Inflammatory macrophage treated with lipopolysaccharide for 4 hours (primary cell): ENCODE results near the gene ARID1B.

Experiments
- DNase-seq: peaks from one replicate; pipeline ENCODE4 v3.0.0-alpha.2; 2020

ARID1B gene

DNA sequence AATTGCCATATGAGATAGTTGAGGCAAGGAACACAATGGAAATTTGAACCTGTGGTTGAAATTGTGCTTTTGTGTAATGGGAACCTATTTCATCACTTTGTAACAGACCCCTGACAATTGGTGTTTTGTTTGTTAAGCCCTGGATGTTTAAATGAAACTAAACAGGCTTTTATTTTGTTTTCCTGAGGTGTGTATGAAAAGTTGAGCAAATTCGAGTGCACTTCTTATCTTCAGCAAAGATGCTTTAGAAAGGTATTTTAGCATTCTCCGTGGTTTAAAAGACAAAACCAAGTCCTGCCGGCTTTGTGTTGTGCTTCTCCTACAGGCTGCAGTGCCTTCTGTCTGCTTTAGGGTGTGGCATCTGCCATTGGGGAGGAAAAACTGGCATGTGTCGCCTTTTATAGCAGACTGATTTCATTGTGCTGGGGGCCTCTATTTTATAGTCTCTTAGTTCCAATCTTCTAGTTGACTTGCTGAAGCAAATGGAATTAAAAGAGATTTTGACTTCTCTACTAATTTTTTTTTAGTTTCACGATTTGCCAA is 2.2 kb upstream of the ARID1B start:
- no peak for DNase-seq

- DNase-seq = no peak
Observed at GRCh38 chr6:156775717-156776116, 1.5 kb upstream of the ARID1B start.

- no peak for DNase-seq
Observed at GRCh38 chr6:156776470-156776839, 723 bp upstream of the ARID1B start.

GRCh38 chr6:156777577-156778453 is 637 bp downstream of the ARID1B start:
- peak; percentile 55 for DNase-seq

DNA sequence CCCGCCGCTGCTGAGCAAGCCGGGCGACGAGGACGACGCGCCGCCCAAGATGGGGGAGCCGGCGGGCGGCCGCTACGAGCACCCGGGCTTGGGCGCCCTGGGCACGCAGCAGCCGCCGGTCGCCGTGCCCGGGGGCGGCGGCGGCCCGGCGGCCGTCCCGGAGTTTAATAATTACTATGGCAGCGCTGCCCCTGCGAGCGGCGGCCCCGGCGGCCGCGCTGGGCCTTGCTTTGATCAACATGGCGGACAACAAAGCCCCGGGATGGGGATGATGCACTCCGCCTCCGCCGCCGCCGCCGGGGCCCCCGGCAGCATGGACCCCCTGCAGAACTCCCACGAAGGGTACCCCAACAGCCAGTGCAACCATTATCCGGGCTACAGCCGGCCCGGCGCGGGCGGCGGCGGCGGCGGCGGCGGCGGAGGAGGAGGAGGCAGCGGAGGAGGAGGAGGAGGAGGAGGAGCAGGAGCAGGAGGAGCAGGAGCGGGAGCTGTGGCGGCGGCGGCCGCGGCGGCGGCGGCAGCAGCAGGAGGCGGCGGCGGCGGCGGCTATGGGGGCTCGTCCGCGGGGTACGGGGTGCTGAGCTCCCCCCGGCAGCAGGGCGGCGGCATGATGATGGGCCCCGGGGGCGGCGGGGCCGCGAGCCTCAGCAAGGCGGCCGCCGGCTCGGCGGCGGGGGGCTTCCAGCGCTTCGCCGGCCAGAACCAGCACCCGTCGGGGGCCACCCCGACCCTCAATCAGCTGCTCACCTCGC is 1.5 kb downstream of the ARID1B start:
- DNase-seq = peak; percentile 40

DNA sequence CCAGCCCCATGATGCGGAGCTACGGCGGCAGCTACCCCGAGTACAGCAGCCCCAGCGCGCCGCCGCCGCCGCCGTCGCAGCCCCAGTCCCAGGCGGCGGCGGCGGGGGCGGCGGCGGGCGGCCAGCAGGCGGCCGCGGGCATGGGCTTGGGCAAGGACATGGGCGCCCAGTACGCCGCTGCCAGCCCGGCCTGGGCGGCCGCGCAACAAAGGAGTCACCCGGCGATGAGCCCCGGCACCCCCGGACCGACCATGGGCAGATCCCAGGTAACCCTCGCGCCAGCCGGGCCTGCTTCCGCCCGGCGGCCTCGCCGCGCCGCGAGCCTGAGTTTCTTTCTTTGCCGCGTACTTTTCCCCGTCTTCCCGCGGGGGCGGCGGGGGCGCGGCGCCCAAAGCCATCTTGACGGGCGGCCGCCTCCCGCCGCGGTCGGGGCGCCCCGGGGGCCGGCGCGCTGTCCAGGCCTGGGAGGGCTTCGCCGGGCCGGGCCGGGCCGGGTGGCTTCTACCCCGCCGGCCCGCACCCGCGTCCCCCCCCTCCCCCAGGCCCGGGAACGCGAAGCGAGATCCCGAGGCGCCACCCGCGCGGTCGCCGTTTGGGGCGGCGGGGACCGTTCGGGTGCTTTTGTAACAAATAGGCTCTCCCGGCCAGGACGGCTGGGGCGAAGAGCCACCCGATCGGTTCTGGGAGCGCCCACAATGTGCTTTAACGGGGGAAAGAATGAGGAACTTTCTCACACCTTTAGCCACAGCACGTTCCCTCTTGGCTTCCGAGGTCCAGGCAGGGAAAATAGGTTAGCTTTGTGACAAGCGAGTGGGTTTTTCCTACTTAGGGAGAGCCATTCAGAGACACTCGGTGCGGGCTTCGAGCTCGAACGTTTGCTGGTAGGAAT is 2.3 kb downstream of the ARID1B start:
- DNase-seq = peak; percentile 46

- DNase-seq = peak; percentile 82
Observed at GRCh38 chr6:156780102-156780641, 3.0 kb downstream of the ARID1B start.

GRCh38 chr6:156780962-156781853 is 4.0 kb downstream of the ARID1B start:
- no peak for DNase-seq

DNA sequence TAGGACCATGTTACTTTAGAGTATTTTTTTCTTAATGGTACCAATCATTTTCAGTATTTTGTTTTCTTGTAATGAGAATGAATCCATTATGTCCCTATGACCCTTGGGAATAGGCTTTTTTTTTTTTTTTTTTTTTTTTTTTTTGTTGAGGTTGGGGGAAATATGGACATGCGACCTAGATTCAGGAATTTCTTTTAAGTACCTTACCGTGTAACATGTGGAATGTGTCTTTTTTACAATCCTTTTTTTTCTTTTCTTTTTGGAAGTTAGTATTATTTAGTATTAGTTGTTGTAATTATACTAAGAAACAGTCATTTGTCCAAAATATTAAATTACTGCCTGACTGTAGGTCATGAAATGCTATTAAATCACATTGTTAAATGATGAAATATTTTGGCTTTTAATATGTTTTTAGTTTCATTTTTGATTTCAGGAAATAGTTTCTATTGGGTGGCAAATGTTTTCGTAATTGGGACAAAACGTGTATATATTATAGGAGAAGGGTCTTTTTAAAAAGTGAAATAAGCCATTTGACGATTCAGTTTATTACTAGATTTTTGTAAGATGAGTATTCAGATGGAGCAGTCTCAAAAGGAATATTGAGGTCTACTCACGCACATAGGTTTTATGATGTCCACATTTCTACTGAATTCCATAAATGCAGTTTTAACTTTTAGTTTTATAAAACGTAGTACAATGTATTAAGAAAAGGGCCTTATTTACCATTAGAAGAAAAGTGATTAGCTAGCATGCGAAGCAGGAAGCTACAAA is 4.9 kb downstream of the ARID1B start:
- DNase-seq = peak; percentile 82

DNA sequence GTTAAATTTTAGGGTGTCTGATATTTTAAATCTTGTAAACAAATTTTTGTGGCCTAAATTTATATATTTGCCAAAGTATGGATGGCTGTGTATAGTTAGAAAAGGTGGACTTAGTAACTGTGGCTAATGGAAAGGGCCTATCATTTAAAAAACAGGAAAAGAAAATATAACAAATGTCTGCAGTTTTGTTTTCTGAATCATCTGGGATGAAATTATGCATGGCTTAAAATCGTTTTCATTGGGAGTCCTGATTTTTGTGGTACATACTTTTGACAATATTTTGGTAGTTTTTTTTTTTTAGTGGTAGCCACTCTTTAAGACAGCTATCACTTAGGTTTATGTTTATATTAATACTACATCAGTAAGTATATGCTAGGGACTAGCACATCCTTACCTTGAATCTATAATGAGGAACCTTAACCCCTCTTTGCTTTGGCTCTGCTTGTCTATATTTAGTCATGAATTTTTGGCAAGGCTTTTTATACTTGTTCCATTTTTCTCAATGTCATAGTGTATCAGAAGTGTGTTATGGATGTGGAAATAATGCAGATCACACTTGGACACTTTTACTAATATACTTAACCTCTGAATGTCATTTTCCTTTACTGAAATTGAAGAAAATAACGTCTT is 5.6 kb downstream of the ARID1B start:
- no peak for DNase-seq

DNA sequence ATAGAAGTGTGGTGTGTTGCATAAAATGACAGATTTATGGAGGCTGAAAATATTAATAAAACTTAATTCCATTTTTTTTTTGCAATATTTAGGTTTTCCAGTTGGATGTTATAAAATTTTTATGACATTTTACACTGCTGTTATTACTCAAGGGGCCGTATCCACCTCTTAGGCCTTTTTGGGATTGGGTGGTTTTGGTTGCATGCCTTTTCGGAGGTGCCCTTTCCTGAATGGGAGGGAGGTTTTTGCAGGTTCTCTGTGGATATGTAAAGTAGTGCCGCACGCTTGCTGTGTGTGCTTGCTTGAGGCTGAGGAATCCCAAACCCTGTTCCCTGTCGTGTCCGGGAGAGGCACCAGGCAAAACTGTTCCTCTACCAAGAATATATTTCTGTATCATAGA is 6.8 kb downstream of the ARID1B start:
- DNase-seq = no peak

DNA sequence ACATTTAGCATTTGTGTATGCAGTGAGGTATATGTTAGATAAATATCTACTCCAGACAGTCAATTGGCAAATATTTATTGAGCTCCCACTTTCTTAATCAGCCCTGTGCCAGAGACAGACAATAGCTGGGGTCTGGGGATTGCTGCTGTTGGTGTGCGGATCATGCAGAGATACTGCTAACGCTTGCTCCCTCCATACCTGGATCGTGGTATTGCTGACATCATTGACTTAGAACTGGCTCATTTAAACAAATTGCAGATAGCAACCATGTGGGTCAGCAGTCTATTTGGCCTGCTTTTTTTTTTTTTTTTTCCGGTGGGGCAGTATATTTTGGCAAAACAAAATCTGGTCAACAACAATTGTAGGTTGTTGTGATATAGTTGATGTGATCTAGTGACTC is 9.5 kb downstream of the ARID1B start:
- no peak for DNase-seq

- no peak for DNase-seq
Observed at GRCh38 chr6:156787569-156788492, 10.7 kb downstream of the ARID1B start.

- no peak for DNase-seq
Observed at GRCh38 chr6:156789081-156789943, 12.1 kb downstream of the ARID1B start.

GRCh38 chr6:156790711-156791319 is 13.6 kb downstream of the ARID1B start:
- no peak for DNase-seq

DNA sequence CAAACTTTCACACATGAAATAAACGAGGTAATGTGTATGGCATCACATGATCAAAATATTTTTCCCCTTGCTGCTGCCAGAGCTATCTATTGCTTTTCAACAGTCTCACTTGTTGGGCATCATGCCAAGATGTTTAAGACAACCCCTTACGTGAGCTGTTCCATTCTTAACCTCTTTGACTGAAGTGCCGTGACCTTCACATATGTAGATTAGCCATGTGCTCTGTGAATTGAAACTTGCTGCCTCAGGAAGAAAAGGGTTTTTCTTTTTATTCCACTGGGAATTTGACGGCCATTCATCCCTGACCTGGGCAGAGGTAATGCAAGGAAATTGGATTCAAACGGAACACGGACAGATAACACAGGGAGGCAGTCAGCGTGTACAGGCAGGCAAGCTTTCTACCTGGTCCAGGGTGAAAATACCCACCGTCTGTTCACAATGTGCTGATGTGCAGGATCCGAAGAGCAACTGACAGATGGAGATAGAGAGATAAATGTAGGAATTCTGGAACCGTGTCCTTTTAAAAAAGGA is 14.2 kb downstream of the ARID1B start:
- DNase-seq = peak; percentile 72

- DNase-seq = peak; percentile 21
Observed at GRCh38 chr6:156793200-156793599, 16.0 kb downstream of the ARID1B start.
